ENCODE data around the gene RNGTT.
"Not testable (repeated sequence)": the region's sequence is repeated elsewhere in the genome, so short reads cannot be mapped to it uniquely, and the experiment has no call there.

RNGTT gene

GRCh38 chr6:88963139-88964090, at the start of gene RNGTT:
TSS of gene RNGTT (minus strand) at chr6:88963618. CDS start at chr6:88963409, 209 bp downstream.
- DNase-seq (ENCODE audit: low read depth), result peak; percentile 98

- no peak for DNase-seq (ENCODE audit: low read depth)
Measured at GRCh38 chr6:89011436-89011835, 48.0 kb upstream of the RNGTT start.

GRCh38 chr6:89010825-89011224, 47.4 kb upstream of the RNGTT start:
- no peak for DNase-seq (ENCODE audit: low read depth)

GRCh38 chr6:89009624-89010059, 46.2 kb upstream of the RNGTT start:
- no peak for DNase-seq (ENCODE audit: low read depth)

GRCh38 chr6:89008815-89009374, 45.5 kb upstream of the RNGTT start:
- DNase-seq (ENCODE audit: low read depth), result no peak

- DNase-seq (ENCODE audit: low read depth), result no peak
Measured at GRCh38 chr6:89008001-89008814, 44.8 kb upstream of the RNGTT start.

GRCh38 chr6:89007209-89008000, 44.0 kb upstream of the RNGTT start:
- no peak for DNase-seq (ENCODE audit: low read depth)

GRCh38 chr6:89002523-89002922, 39.1 kb upstream of the RNGTT start:
- no peak for DNase-seq (ENCODE audit: low read depth)

GRCh38 chr6:88997327-88997726, 33.9 kb upstream of the RNGTT start:
- no peak for DNase-seq (ENCODE audit: low read depth)

GRCh38 chr6:88992741-88993552, 29.5 kb upstream of the RNGTT start:
- DNase-seq (ENCODE audit: low read depth), result no peak

GRCh38 chr6:88989215-88989614, 25.8 kb upstream of the RNGTT start:
- no peak for DNase-seq (ENCODE audit: low read depth)

GRCh38 chr6:88987922-88988321, 24.5 kb upstream of the RNGTT start:
- DNase-seq (ENCODE audit: low read depth), result no peak

- DNase-seq (ENCODE audit: low read depth), result no peak
Measured at GRCh38 chr6:88985901-88986300, 22.5 kb upstream of the RNGTT start.

GRCh38 chr6:88984606-88985005, 21.2 kb upstream of the RNGTT start:
- no peak for DNase-seq (ENCODE audit: low read depth)

- no peak for DNase-seq (ENCODE audit: low read depth)
Measured at GRCh38 chr6:88984152-88984551, 20.7 kb upstream of the RNGTT start.

- no peak for DNase-seq (ENCODE audit: low read depth)
Measured at GRCh38 chr6:88983532-88983931, 20.1 kb upstream of the RNGTT start.

GRCh38 chr6:88983129-88983528, 19.7 kb upstream of the RNGTT start:
- DNase-seq (ENCODE audit: low read depth), result not testable (repeated sequence)

- no peak for DNase-seq (ENCODE audit: low read depth)
Measured at GRCh38 chr6:88982720-88983119, 19.3 kb upstream of the RNGTT start.

GRCh38 chr6:88975369-88975768, 12.0 kb upstream of the RNGTT start:
- no peak for DNase-seq (ENCODE audit: low read depth)

- DNase-seq (ENCODE audit: low read depth), result no peak
Measured at GRCh38 chr6:88972504-88973423, 9.3 kb upstream of the RNGTT start.

Data from stimulated activated CD8-positive, alpha-beta memory T cell treated with anti-CD3 and anti-CD28 coated beads, Interleukin-7, amount 100 ng/mL, for 24 hours (primary cell).